Activated T-cell treated with anti-CD3 and anti-CD28 coated beads for 24 hours (primary cell): ENCODE results near the gene GPR132.
A peak's percentile ranks its signal among the peaks of the same experiment; 100 is the strongest.
"Not testable (repeated sequence)": the region's sequence is repeated elsewhere in the genome, so short reads cannot be mapped to it uniquely, and the experiment has no call there.

Source experiments
- DNase-seq: peaks from one replicate; pipeline ENCODE4 v3.0.0-alpha.2; 2020; ENCODE audit warnings: low read depth

GPR132 gene

DNA sequence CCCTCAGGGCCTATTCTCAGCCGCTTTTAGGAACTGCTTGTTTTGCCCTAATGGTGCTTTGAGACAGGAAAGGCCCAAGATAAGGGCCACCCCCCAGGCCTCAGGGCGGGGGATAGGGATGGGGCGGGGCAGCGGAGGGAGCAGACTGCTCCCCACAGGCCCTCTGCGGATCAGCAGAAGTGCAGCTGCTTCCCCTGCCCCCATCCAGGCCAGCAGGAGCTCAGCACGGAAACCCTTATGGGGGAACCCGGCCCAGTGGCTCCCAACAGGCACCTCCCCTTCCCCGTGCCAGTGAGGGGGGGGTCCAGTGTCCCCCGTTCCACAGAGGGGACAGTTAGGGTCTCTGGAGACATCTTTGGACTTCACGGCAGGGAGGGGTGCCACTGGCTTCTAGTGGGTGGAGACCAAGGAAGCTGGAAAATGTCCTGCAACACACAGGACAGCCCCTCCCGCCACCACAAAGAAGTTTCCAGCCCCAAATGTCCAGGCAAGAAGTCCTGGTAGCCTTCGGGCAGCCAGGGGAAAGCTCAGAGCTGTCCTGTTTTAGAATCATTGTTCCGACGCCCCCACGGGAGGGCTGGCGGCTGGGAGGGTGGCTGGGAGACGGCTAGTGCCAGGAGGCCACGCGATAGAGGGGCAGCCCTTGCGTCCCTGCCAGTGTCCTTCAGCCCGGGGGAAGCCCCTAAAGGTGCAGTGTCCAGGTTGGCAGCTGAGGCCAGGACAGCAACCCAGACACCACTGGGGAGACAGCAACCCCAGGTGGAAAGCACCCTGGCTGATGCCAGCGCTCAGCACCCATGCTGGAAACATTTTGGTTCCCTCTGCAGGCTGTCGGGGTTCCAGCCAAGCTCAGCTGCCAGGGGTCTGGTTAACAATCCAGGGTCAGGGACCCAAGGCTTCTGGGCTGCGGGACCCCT is 10.4 kb upstream of the GPR132 start:
- no peak for DNase-seq

GRCh38 chr14:105074601-105075053 is 9.4 kb upstream of the GPR132 start:
- DNase-seq = no peak

DNA sequence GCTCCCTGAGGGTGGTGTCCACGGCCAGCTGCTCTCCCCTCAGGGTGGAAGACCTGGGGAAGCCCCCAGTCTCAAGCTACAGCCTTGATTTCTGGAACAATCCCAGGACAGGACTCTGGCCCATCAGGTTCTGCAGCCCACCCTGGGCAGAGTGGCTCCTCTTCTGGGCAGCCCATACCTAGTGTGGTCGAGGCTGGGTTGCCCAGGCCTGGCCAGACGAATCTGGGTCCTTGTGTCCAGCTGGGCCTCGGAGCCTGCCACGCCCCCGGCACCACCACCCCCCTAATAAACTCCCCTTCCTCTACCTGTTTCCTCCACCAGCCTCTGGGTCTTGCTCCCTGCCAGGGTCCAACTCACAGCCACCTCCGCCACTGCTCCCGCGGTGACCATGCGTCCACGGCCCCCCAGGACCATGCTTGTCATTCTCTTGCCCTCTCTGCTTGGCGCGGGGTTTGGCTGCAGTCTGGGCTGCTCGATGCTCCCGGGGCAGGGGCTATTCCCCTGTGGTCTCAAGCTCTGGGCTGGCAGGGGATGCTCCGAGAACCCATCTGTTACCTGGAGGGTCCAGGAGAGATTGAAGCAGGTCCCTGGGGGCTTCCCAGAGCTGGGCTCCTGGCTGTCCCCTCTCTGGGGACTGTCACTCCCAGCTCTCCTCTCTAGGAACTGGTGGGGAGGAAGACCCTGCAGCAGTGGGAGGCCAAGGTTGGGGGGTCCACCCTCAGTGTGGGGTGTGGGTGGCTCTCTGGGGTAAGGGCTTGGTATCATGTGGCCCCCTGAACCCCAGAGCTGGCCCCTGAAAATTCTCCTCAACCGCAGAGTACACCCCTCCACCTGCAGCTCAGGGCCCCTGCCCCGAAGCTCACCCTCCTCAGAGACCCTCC is 8.7 kb upstream of the GPR132 start:
- DNase-seq = no peak

GRCh38 chr14:105072892-105073719 is 7.9 kb upstream of the GPR132 start:
- DNase-seq = no peak

DNA sequence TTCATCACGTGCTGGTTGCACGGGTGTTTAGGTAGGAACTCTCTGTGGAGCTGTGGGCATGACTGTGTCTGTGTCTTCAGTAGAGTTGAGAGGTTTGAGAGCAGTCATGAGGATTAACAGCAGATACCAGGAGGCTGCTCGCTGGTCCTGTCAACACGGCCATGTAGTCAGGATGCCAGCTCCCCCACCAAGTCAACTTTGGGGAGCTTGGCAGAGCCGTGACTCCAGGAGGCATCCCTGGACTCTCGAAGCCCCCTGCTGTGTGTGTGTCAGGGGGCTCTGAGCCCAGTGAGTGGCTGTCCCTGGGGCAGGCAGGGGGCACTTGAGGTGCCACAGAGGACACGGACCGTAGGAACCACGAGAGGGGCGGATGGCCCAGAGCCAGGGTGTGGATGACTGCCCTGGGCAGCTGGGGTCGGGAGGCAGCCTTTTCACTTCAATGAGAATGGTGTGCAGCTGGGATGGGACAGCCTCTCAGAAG is 7.2 kb upstream of the GPR132 start:
- DNase-seq = no peak

GRCh38 chr14:105071942-105072341 is 6.7 kb upstream of the GPR132 start:
- DNase-seq = no peak

GRCh38 chr14:105071326-105071725 is 6.1 kb upstream of the GPR132 start:
- no peak for DNase-seq

DNA sequence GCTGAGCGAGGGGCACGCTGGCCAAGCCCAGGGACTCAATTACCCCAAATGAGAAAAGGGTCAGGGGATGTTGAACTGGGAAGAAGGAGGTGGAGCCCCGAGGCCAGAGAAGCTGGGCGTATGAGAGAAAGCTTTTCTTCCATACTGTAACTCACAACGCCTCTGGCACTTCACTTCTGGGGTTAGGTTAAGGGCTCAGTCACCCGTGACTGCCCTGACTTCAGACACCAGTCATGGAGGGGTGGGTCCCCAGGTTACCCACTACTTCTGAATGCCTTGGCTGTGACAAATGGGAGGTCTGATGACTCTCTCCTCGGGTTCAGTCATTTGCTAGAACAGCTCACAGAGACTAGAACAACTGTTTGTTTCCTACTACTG is 5.5 kb upstream of the GPR132 start:
- DNase-seq = no peak

DNA sequence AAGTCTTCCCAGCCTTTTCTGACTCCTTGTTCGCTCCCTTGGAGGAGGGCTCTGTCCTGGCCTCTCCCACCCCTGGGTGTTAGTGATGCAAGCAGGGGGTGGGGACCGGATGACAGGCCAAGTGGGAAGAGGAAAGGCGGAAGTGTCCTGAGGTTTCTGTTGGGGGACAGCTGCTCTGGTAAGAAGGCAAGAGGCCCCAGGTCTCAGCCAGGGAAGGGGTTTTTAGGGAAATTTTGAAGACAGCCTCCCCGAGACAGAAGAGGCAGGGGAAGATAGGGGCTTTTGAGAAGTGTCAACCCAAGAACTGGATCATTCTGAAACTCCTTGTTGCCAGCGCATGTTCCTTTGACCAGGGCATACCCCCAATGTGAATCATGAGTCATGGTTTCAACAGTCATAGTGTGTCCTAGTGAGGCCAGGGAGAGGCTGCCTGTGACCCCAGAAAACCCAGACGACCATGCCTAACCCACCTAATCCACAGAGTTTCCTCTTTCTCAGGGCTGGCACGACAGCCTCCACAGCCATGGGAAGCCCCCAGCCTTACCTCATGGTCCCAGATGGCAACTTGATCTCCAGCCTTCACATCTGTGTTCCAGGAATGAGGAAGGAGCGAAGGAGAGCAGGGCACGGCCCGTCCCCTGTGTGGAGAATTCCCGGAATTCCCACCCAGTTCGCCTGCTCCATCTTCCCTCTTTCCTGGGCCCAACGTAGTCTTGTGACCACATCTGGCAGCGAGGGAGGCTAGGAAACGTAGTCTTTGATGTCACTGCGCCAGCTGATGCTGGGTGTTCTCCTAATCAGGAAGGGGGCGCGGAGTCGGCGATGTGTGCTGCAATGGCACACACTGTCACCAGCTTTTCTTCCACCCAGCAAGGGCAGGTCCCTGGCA is 4.9 kb upstream of the GPR132 start:
- peak; percentile 51 for DNase-seq

GRCh38 chr14:105069522-105069870 is 4.3 kb upstream of the GPR132 start:
- DNase-seq = no peak

- no peak for DNase-seq
Observed at GRCh38 chr14:105068818-105069217, 3.6 kb upstream of the GPR132 start.

- no peak for DNase-seq
Observed at GRCh38 chr14:105067969-105068301, 2.7 kb upstream of the GPR132 start.

- peak; percentile 66 for DNase-seq
Observed at GRCh38 chr14:105067140-105067968, 2.1 kb upstream of the GPR132 start.

DNA sequence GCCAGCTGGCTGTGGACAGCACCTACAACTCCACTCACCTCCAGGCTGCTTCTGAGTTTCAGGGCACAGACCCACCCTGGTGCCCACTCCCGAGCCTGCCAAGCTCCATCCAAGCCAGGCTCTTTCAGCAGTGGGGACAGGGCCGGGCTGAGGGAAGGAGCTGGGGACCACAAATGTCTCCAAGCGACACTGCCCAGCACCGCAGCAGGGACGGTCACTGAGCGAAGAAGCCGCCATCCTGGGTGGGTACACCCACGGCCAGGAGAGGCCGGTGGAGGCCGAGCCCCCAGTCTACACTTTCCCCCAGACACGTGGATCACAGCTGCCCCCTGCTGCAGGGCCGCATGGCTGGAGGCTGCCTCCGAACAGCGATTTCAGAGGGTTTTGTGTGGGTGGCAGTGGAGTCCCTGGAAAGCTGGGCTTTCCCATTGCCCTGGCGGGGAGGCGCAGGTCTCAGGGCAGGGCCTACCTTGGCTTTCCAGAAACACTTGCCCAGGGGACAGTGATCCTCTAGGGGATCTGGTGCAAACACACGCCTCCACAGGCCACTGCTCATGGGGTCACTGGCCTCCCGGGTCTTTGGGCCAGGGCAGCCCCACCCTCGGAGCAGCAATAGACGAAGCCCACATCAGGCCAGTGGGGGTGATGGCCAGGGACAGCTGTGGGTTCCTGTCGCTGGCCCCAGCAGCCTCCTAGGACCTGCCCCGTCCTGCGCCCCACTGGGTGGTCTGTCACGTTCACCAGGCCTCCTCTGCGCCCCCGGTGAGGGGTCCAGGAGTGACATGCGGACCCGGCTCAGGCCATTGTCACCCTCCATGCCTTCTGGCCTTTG is 1.2 kb upstream of the GPR132 start:
- no peak for DNase-seq

- no peak for DNase-seq
Observed at GRCh38 chr14:105064721-105065143, 498 bp downstream of the GPR132 start.

GRCh38 chr14:105064001-105064400 is 1.2 kb downstream of the GPR132 start:
- no peak for DNase-seq

- not testable (repeated sequence) for DNase-seq
Observed at GRCh38 chr14:105063506-105063905, 1.7 kb downstream of the GPR132 start.

GRCh38 chr14:105063056-105063455 is 2.2 kb downstream of the GPR132 start:
- DNase-seq = no peak

GRCh38 chr14:105062048-105062433 is 3.2 kb downstream of the GPR132 start:
- no peak for DNase-seq
